ENCODE measurements around the gene NACAD.

DNA sequence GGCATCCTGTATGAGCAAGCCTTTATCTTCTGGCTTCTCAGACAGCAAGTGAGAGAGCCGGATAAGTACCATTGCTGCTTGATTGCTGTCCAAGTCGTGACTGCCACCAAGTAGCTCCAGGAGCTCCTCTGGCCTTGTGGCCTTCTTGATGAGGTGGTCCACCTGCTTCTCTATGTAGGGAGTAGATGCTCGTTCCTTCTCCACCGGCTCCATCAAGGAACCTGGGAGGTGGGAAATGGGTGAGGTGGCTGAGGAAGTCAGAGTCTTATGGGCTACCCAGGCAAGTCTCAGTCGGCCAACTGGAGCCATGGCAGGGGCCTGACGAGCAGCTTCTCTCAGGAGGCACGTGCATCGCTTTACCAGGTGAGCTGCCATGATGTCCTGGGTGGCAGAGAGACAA, 20.1 kb upstream of the NACAD start:
- TF ChIP-seq POLR2A (IDR thresholded peaks at IDR 0.05): no peak
- TF ChIP-seq, protein P1, sequence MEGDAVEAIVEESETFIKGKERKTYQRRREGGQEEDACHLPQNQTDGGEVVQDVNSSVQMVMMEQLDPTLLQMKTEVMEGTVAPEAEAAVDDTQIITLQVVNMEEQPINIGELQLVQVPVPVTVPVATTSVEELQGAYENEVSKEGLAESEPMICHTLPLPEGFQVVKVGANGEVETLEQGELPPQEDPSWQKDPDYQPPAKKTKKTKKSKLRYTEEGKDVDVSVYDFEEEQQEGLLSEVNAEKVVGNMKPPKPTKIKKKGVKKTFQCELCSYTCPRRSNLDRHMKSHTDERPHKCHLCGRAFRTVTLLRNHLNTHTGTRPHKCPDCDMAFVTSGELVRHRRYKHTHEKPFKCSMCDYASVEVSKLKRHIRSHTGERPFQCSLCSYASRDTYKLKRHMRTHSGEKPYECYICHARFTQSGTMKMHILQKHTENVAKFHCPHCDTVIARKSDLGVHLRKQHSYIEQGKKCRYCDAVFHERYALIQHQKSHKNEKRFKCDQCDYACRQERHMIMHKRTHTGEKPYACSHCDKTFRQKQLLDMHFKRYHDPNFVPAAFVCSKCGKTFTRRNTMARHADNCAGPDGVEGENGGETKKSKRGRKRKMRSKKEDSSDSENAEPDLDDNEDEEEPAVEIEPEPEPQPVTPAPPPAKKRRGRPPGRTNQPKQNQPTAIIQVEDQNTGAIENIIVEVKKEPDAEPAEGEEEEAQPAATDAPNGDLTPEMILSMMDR (IDR thresholded peaks at IDR 0.05): no peak
- TF ChIP-seq EP300 (IDR thresholded peaks at IDR 0.05): no peak

All from tibial nerve (tissue), 4 donors.